GM20000 (cell line): Measurements from ENCODE around the gene LDHAL6B.
"Not testable (repeated sequence)": the region's sequence is repeated elsewhere in the genome, so short reads cannot be mapped to it uniquely, and the experiment has no call there.

Experiments
- DNase-seq: peaks from one replicate; pipeline ENCODE4 v3.0.0; 2012; ENCODE audit warnings: low spot score
- TF ChIP-seq, protein P1 (sequence below): IDR thresholded peaks from 2 replicates; pipeline ENCODE4 v1.5.1; 2012; ENCODE audit warnings: mild to moderate bottlenecking, control low read depth; ENCODE audit errors: extremely low read depth, missing control alignments

The LDHAL6B gene

DNA sequence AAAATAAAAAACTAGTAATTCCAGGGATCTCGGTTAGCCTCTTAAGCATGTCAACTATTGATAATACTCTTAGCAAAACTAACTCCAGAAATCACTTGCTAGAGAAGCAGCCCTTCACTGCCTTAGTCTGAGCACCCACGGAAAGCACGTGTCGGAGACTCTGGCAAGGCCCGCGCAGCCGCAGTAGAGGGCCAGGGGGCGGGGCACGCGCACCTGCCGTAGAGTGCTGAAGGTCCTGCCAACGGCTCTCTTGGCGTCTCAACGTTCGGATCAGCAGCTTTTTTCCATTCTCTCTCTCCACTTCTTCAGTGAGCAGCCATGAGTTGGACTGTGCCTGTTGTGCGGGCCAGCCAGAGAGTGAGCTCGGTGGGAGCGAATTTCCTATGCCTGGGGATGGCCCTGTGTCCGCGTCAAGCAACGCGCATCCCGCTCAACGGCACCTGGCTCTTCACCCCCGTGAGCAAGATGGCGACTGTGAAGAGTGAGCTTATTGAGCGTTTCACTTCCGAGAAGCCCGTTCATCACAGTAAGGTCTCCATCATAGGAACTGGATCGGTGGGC, at the start of gene LDHAL6B:
Gene LDHAL6B (plus strand): TSS at position 221 of the 561 bp plus-strand sequence. CDS start 98 bp downstream, at position 319.
- no peak for DNase-seq
- TF ChIP-seq, protein P1, sequence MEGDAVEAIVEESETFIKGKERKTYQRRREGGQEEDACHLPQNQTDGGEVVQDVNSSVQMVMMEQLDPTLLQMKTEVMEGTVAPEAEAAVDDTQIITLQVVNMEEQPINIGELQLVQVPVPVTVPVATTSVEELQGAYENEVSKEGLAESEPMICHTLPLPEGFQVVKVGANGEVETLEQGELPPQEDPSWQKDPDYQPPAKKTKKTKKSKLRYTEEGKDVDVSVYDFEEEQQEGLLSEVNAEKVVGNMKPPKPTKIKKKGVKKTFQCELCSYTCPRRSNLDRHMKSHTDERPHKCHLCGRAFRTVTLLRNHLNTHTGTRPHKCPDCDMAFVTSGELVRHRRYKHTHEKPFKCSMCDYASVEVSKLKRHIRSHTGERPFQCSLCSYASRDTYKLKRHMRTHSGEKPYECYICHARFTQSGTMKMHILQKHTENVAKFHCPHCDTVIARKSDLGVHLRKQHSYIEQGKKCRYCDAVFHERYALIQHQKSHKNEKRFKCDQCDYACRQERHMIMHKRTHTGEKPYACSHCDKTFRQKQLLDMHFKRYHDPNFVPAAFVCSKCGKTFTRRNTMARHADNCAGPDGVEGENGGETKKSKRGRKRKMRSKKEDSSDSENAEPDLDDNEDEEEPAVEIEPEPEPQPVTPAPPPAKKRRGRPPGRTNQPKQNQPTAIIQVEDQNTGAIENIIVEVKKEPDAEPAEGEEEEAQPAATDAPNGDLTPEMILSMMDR, result no peak

DNA sequence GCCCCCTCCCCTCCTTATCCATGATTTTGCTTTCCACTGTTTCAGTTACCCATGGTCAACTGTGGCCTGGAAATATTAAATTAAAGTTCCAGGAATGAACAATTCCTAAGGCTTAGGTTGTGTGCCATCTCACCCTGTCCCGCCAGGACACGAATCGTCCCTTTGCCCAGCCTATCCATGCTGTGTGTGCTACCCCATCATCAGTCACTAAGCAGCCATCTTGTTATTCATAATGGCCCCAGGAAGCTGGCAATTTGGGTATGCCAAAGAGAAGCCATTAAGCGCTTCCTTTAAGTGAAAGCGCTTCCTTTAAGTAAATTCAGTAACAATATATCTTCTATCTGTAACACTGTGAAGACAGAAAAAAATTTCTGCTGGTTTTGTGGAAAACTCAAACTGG, 49.2 kb upstream of the LDHAL6B start:
- DNase-seq, result no peak
- TF ChIP-seq, protein P1, result no peak

DNA sequence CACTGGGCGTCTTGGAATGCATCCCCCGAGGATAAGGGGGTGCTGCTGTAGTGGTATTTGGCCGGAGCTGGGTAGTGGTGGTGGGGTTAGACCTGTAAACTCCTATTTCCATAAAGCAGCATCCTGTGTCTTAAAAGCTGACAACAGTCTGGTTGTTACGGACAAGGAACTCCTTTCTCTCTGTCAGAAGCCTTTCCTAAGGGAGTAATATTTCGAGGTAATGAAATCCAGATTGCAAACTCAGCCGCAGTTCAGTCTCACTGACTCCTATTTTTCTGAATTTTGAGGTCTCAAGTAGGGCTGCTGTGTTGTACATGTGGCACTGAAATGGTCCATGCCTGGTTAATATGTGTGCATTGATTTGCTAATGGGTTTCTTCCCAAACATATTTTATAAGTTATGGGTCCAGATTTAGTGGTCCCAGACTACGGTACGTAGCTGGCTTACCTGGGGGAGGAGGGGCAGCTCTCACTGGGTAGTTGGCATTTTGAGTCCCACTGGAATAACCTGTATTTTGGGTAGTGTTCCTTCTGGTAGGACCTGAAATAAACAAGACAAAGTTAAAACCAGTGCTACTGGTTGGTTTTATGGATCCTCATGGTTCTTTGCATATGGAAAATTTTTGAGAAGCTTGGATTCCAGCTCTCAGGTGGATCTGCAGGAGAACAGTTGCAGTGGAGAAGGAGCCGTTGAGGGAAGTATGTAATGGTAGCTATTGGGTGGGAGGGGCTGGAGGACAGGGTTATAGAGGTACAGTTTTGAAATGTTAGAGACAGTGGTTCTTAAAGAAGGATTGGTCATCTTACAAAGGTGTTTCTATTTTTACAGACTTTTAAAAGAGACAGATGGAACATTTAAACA, 48.6 kb upstream of the LDHAL6B start:
- no peak for DNase-seq
- TF ChIP-seq, protein P1, result no peak

DNA sequence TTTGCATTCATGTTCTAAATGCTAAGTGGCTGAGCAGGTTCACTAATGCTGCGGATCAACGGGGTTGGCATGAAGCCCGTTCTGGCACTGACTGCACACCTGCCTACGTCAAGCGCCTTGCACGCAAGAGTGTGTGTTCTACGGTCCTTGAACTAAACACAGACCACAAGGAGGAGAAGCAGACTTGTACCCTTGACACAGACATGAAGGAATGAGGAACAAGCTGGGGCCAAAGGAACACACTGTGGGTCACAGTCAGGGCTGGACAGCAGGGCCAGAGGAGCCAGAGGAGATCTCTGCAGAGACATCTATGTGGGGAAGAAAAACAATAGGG, 48.0 kb upstream of the LDHAL6B start:
- TF ChIP-seq, protein P1, result no peak
- DNase-seq, result no peak

DNA sequence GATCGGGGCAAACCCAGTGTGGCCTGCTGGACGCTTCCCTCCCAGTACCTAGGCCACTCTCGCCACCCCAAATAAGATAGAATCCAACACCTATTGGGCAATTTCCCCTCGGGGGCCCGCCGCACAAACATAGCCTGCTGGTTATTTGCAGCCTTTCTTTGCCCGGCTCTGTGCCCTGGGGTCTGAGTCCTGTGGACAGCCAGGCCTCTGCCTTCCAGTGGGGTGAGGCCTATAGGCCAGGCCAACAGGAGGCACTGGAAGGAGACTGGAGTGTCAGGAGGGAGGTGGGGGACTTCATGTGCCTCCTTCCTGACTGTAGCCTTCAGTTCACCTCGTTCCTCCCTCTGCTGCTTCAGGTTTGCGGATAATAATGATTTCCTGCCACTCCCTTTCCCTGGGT, 47.4 kb upstream of the LDHAL6B start:
- DNase-seq, result no peak
- TF ChIP-seq, protein P1, result no peak

DNA sequence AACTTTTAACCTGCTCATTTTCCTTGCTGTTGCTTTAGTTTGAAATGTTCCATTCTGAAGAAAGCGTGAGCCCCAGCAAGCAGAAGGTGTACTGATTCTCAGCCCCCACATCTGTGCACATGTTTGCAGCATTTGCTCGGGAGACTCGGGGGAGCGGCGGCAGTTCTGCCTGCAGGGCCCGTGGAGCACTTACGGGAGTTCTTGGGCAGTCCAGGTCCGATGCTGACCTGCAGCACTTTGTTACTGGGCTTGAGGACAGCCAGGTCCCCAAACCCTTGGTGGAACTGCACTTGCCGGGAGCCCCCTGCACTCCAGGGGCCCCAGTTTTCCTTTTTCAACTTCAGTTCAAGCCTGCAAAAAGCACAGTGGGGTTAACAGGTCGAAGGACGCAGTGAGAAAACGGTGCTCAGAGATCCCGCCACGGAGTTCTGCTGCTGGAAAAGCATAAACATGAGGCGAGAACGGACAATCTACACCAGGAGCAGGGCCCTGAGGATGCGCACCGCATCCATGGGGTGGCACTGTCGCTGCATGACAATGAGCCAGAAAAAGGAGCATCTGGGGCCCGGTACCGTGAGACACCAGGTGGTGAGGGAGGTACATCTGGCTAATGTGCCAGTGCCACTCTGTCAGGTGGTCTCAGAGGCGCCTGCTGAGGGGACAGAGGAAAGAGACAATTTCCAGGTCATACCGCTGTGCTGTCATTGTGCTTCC, 45.6 kb upstream of the LDHAL6B start:
- no peak for DNase-seq
- TF ChIP-seq, protein P1, result no peak

DNA sequence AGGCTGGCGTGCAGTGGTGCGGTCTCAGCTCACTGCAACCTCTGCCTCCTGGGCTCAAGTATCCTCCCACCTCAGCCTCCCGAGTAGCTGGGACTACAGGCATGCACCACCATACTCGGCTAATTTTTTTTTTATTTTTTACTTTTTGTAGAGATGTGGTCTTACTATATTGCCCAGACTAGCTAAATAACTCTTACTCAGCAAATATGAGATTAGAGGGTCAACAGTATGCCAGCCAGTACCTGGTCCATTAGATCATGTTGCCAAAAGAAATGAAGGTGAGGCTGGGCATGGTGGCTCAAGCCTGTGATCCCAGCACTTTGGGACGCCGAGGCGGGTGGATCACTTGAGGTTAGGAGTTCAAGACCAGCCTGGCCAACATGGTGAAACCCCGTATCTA, 44.6 kb upstream of the LDHAL6B start:
- DNase-seq, result not testable (repeated sequence)
